GM12891 (cell line): ENCODE measurements around the gene MAP7D1.

Experiments used
- PAX5 ChIP-seq: IDR thresholded peaks from 2 replicates; pipeline ENCODE4 v1.6.1; 2011; ENCODE audit warnings: low read length, moderate library complexity, mild to moderate bottlenecking; ENCODE audit not compliant: insufficient read depth, severe bottlenecking
- POLR2A ChIP-seq: IDR thresholded peaks from 2 replicates; pipeline ENCODE4 v1.6.1; 2011; ENCODE audit warnings: low read depth, low read length, control low read depth
- POLR2AphosphoS5 ChIP-seq: IDR thresholded peaks from 2 replicates; pipeline ENCODE4 v1.6.1; 2011; ENCODE audit warnings: low read depth, low read length, control low read depth
- POU2F2 ChIP-seq: IDR thresholded peaks from 2 replicates; pipeline ENCODE4 v1.6.1; 2011; ENCODE audit warnings: low read depth, mild to moderate bottlenecking, control low read depth, low read length, moderate library complexity
- SPI1 ChIP-seq: IDR thresholded peaks from 2 replicates; pipeline ENCODE4 v1.6.1; 2011; ENCODE audit warnings: low read depth, low read length, control low read depth
- TAF1 ChIP-seq: IDR thresholded peaks from 2 replicates; pipeline ENCODE4 v1.6.1; 2011; ENCODE audit warnings: low read depth, low read length, control low read depth

- TF ChIP-seq POLR2A (no peak), POLR2AphosphoS5 (no peak), POU2F2 (no peak), SPI1 (no peak), TAF1 (no peak), PAX5 (no peak)
These were observed 40.0 kb upstream of the MAP7D1 start for GRCh38 chr1:36115931-36116330.
